Tibial nerve (tissue), 3 donors: Measurements from ENCODE around the gene GYPE.
"Not testable (repeated sequence)": the region's sequence is repeated elsewhere in the genome, so short reads cannot be mapped to it uniquely, and the experiment has no call there.

ENCODE experiments used
- POLR2A ChIP-seq, 2 donors: fragments of 450-650 bp; IDR thresholded peaks; one replicate each; pipeline ENCODE4 v1.6.1; 2017; ENCODE audit warnings: antibody characterized with exemption in 2 of 2, mild to moderate bottlenecking in 2 of 2, moderate library complexity in 2 of 2
- TF ChIP-seq, protein P1 (sequence below), 5 experiments: fragments of 200-600 bp in 3 of 5; fragments of 450-650 bp in 2 of 5; sonication (generic) in 3 of 5; IDR thresholded peaks; one replicate each; pipeline ENCODE4 v1.5.1; 2016 to 2019; ENCODE audit warnings: antibody characterized with exemption in 5 of 5, mild to moderate bottlenecking in 3 of 5, moderate library complexity in 2 of 5

DNA sequence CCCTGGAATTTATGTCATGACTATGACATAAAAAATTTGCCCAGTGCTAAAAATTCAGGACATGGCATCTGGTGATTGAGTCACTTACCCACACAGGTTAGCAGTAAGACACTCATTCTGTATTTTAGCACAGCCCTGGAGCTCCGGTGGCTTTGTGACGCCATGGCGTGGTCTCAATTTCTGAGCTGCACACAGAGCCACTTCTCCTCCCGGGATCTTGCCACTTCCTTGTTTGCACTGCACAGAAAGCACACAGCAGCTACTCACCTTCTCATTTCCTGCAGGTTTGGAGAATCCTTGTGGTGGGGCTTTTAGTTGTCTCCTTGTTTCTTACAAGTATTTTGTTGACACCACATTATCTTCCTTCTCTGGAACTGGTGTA, 76.1 kb downstream of the GYPE start:
- TF ChIP-seq, protein P1, sequence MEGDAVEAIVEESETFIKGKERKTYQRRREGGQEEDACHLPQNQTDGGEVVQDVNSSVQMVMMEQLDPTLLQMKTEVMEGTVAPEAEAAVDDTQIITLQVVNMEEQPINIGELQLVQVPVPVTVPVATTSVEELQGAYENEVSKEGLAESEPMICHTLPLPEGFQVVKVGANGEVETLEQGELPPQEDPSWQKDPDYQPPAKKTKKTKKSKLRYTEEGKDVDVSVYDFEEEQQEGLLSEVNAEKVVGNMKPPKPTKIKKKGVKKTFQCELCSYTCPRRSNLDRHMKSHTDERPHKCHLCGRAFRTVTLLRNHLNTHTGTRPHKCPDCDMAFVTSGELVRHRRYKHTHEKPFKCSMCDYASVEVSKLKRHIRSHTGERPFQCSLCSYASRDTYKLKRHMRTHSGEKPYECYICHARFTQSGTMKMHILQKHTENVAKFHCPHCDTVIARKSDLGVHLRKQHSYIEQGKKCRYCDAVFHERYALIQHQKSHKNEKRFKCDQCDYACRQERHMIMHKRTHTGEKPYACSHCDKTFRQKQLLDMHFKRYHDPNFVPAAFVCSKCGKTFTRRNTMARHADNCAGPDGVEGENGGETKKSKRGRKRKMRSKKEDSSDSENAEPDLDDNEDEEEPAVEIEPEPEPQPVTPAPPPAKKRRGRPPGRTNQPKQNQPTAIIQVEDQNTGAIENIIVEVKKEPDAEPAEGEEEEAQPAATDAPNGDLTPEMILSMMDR (IDR thresholded peaks at IDR 0.05), result not testable (repeated sequence)
- not testable (repeated sequence) for TF ChIP-seq POLR2A (IDR thresholded peaks at IDR 0.05)
